ENCODE results near the gene SLC37A4.
"Not testable (repeated sequence)": the region's sequence is repeated elsewhere in the genome, so short reads cannot be mapped to it uniquely, and the experiment has no call there.

Gene SLC37A4

DNA sequence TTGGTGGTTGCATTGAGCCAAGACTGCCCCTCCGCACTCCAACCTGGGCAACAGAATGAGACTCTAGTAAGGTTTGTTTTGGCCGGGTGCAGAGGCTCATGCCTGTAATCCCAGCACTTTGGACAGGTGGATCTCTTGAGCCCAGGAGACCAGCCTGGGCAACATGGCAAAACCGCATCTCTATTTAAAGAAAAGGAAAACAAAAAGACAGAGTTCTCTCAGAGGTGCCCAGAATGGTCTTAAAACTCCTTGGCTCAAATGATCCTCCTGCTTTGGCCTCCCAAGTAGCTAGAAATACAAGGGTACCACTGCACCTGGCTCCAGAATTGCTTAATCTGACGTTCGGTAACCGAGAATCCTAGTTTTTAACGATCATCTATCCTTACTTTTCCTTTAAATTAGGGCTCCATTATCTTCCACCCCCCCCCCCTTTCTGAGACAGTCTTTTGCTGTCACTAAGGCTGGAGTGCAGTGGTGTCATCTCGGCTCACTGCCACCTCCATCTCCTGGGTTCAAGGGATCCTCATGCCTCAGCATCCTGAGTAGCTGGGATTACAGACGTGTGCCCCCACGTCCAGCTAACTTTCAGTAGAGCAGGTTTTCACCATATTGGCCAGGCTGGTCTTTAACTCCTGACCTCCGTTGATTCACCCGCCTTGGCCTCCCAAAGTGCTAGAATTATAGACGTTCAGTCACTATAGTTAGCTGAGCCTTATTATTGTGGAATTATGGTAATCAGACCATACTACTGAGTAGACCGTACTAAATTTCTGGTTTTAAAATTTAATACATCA is 14.3 kb downstream of the SLC37A4 start:
- DNase-seq = no peak

- DNase-seq = no peak
Observed at GRCh38 chr11:119015054-119015611, 15.5 kb downstream of the SLC37A4 start.

DNA sequence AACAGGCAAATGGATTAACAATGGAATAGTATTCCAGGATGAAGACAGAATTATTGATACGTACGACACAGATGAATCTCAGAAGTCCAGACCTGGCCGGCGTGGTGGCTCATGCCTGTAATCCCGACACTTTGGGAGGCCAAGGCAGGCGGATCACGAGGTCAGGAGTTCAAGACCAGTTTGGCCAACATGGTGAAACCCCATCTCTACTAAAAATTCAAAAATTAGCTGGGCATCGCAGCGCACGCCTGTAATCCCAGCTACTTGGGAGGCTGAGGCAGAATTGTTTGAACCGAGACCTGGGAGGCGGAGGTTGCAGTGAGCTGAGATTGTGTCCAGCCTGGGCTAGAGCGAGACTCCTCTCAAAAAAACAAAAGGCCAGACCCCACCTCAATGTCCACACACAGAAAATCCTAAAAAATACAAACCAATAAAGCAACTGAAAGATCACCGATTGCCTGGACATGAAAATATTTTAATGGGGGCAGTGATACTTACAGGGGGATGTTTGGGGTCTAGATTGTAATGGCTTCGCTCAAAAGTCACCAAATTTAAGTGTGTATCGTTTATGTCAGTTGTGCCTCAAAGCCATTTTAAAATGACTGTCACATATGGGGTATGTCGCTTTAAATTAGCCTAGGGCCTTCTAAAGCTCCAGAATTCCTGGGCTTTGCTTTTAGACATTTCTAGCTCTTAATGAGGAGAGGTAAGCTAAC is 16.3 kb downstream of the SLC37A4 start:
- no peak for DNase-seq

DNA sequence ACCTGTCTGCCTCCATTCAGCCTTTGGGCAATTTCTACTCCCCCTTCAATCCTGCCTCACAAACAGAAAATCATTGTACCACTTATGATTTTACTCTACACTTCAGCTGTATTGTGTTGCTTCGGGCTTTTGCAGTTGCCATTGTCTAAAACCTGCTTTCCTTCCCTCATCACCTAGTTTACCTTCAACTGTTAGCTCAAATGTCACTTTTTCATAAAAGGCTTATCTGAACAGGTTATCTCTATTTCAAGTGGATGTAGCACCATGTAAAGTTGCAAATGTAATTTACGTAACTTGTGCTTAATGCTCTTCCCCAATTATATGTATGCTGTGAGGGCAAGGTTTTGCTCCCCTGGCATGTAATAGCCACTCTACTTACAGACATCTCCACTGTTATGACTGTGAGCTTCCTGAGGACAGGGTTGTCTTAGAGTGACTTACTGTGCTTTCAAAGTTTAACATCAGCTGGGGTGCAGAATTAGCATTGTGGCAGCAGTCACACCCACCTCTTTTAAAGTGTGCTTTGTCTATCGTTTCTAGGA is 18.0 kb downstream of the SLC37A4 start:
- no peak for DNase-seq

DNA sequence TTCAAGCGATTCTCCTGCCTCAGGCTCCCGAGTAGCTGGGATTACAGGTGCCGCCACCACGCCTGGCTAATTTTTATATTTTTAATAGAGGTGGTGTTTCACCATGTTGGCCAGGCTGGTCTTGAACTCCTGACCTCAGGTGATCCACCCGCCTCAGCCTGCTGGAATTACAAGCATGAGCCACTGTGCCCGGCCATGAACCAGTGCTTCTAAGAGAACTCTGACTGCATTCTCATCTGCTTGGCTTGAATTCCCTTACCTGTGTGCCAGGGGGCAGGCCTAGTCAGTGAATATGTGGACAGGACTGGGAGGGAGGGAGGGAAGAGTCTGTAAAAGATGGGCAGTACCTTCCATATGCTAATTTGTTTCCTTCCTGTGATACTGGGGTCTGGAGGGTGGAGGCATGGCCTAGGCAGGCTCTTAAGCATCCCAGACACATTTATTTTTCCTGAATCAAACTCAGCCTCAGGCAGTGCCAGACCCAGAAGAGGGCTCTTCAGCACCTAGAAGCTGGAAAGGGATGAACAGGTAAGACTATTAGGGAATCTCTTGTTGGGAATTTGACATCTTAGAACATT is 19.1 kb downstream of the SLC37A4 start:
- no peak for DNase-seq

DNA sequence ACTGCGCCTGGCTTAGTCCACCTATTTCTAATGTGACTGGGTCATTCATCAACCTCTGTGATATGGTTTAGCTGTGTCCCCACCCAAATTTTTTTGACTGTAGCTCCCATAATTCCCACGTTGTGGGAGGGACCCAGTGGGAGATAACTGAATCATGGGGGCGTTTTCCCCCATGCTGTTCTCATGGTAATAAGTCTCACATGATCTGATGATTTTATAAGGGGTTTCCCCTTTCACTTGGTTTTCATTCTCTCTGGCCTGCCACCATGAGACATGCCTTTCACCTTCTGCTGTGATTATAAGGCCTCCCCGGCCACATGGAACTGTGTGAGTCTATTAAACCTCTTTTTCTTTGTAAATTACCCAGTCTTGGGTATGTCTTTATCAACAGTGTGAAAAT is 24.0 kb downstream of the SLC37A4 start:
- DNase-seq = no peak

DNA sequence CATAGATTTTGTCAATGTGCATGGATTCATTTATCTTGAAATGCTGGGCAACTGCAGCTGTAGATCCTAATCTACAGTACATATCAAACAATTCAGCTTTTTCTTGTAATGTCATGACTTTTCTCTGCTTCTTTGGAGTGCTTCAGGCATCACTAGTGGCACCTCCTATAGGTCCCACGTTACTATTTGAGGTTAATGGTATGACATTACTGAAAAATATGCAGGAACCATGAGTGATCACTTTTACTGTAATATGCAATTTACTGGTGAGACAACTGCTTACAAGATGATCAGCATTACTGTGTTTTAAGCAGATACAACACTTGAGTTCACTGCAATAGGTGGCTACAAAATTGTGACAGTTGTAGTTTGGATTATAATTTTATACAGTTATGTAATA is 29.8 kb downstream of the SLC37A4 start:
- no peak for DNase-seq

- DNase-seq = no peak
Observed at GRCh38 chr11:118998822-118999221, 31.9 kb downstream of the SLC37A4 start.

DNA sequence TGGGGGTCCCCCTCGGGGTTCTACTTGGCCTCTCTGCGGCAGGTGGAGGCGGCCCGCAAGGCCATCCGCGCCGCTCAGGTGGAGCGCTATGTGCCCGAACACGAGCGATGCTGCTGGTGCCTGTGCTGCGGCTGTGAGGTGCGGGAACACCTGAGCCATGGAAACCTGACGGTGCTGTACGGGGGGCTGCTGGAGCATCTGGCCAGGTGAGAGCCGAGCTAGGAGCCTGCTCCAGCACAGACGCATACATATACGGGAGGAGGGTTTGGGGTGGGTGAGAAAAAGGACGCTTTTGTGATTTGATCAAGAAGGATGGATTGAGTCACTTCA is 32.3 kb downstream of the SLC37A4 start:
- no peak for DNase-seq

DNA sequence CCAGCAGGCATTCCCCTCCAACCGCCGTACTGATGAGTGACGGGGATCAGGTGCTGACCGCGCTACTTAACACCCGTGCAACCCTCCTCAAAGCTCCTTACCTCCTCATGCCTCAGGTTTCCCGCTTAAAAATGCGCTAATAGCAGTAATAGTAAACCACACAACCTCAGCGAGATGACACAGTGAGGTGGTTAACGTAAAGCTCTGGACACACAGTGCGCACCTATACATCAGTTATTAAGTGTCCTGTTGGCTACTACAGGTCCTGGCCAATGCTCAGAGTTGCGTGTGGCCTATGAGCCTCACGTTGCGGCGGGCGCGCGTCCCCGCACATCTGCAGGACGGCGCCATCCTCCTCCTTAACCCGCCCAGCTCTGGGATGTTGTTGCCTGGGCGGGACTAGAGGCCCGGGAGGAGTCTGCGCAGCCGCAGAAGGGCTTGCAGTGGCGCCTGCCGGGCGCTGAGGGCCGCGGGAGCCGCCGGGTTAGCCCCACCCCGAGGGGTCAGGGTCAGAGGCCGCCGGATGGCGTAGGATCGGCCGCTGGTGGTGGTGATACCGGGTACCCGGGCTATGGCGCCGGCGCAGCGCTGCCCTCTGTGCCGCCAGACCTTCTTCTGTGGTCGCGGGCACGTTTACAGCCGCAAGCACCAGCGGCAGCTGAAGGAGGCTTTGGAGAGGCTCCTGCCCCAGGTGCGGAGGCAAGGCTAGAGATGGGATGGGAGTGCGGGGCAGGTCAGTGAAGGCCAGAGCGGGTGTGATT is 32.9 kb downstream of the SLC37A4 start, which contains the start of gene CENATAC:
TSS of gene CENATAC (plus strand) at position 512 of the 761 bp plus-strand sequence. CDS start at position 572, 60 bp downstream.
- DNase-seq = peak; percentile 97

GRCh38 chr11:118996926-118997626 is 33.6 kb downstream of the SLC37A4 start:
- peak; percentile 54 for DNase-seq

DNA sequence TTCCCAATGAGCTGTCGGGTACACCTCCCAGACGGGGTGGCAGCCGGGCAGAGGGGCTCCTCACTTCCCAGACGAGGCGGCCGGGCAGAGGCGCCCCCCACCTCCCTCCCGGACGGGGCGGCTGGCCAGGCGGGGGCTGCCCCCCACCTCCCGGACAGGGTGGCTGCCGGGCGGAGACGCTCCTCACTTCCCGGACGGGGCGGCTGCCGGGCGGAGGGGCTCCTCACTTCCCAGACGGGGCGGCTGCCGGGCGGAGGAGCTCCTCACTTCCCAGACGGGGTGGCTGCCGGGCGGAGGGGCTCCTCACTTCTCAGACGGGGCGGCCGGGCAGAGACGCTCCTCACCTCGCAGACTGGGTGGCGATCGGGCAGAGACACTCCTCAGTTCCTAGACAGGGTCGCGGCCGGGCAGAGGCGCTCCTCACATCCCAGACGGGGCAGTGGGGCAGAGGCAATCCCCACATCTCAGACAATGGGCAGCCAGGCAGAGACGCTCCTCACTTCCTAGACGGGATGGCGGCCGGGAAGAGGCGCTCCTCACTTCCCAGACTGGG is 39.1 kb downstream of the SLC37A4 start:
- not testable (repeated sequence) for DNase-seq

- DNase-seq = no peak
Observed at GRCh38 chr11:118988280-118988679, 42.4 kb downstream of the SLC37A4 start.

- DNase-seq = no peak
Observed at GRCh38 chr11:118984825-118985224, 45.9 kb downstream of the SLC37A4 start.

GRCh38 chr11:118984337-118984736 is 46.3 kb downstream of the SLC37A4 start:
- DNase-seq = not testable (repeated sequence)

- DNase-seq = no peak
Observed at GRCh38 chr11:118980191-118980881, 50.3 kb downstream of the SLC37A4 start.

GRCh38 chr11:118979434-118979833 is 51.2 kb downstream of the SLC37A4 start:
- DNase-seq = no peak

DNA sequence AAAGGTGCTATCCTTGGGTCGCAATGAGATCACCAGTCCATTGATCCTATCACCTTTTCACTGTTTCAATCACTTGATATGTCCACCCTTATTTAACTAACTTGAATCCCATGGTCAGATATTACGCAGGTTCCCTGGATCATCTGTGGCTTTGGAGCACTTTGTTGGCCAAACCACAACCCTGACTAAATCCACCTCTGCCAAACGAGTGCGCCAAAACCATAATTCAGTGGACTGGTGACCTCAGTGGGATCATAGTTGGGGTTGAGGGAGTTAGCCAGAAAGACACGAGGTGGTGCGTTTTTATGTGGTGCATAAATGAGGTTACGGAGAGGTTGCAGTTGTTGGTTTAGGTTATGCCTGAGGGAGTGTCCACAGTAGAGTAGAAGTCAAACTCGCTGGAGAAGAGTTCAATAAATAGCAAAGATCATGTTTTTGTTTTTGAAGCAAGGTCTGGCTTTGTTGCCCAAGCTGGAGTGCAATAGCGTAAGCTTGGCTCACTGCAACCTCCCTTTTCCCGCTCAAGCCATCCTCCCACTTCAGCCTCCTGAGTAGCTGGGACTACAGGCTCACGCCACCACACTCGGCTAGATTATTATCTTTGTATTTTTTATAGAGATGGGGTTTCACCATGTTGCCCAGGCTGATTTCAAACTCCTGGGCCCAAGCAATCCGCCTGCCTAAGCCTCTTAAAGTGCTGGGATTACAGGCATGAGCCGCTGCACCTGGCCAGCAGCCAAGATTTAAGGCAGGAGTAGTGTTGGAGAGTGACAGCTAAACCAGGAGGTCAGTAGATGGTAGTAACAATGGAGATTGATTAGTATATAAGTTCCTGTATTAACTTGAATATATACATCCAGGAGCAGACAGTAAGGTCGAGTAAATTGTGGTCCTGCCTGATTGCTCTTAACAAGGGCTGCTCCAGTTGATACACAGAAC is 54.6 kb downstream of the SLC37A4 start:
- DNase-seq = no peak

All from stimulated activated CD8-positive, alpha-beta memory T cell treated with anti-CD3 and anti-CD28 coated beads, Interleukin-4, amount 100 ng/mL, for 48 hours (primary cell).